IPS-18c (cell line): ENCODE data around the gene KCNJ1.

ENCODE experiments used
- H3K4me3 ChIP-seq: 2 replicates; pipeline ENCODE4 v1.7.0; 2013; ENCODE audit warnings: low read depth, mild to moderate bottlenecking, low read length, moderate library complexity; ENCODE audit not compliant: insufficient read depth
- H3K9me3 ChIP-seq: one replicate; pipeline ENCODE4 v1.6.1; 2013; ENCODE audit warnings: mild to moderate bottlenecking, low read length, moderate library complexity; ENCODE audit not compliant: control insufficient read depth, insufficient read depth

KCNJ1 gene

DNA sequence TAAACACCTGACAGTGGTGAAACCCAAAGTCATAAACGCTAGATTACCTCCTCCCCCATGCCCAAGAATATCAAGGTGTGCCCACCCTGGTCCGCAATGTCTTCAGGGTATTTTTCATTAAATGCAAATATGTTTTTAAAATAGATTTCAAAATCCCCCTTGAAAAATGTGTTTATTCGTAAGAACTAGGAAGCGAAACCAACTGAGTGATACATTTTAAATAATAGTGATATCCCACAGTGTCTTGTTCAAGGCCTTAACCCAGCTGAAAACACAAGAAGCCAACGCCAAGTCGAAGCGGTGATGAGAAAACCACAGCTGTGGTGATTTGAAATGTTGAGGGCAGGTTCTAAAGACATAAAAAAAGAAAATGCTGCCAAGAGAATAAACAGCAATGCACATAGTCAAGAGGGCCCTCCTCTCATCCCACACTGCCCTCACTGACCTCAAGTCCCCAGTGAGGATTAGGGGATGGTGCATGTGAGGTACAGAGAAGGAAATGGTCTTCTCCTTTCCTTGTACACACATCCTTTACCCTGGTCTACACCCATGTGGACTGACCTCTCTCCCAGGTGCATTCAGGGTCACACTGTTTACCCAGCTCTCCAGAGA, 25.5 kb downstream of the KCNJ1 start:
- H3K9me3 ChIP-seq, result no peaks in the 10 kb centered on the region

GRCh38 chr11:128840783-128841182, 26.3 kb downstream of the KCNJ1 start:
- Histone ChIP-seq H3K4me3 (no peak overlapping the region), H3K9me3 (no peaks in the 10 kb centered on the region)

More for the DNA sequence above, 25.5 kb downstream of the KCNJ1 start:
- no peak overlapping the region for H3K4me3 ChIP-seq

DNA sequence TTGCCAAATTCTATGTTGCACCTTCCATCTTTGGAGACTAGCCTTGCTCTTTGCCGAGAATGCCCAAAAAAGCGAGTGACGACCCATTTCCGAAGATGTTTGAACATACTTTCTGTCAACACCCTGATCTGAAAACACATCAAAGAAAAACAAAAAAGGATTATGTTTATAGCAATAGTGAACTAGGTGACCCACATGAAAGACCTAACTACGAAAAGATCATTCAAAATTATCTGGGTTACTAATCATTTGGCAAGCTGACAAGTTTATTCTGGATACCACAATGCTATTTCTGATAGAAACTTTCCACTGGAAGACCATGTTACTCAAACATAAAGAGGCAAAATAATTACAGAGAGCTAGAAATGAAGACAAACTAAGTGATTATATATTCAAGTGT, 27.0 kb downstream of the KCNJ1 start:
- Histone ChIP-seq H3K4me3 (no peak overlapping the region), H3K9me3 (no peaks in the 10 kb centered on the region)

GRCh38 chr11:128839081-128839480, 28.0 kb downstream of the KCNJ1 start:
- no peaks in the 10 kb centered on the region for H3K9me3 ChIP-seq
- H3K4me3 ChIP-seq, result no peak overlapping the region

GRCh38 chr11:128837627-128838026, 29.5 kb downstream of the KCNJ1 start:
- no peaks in the 10 kb centered on the region for H3K9me3 ChIP-seq
- H3K4me3 ChIP-seq, result no peak overlapping the region

DNA sequence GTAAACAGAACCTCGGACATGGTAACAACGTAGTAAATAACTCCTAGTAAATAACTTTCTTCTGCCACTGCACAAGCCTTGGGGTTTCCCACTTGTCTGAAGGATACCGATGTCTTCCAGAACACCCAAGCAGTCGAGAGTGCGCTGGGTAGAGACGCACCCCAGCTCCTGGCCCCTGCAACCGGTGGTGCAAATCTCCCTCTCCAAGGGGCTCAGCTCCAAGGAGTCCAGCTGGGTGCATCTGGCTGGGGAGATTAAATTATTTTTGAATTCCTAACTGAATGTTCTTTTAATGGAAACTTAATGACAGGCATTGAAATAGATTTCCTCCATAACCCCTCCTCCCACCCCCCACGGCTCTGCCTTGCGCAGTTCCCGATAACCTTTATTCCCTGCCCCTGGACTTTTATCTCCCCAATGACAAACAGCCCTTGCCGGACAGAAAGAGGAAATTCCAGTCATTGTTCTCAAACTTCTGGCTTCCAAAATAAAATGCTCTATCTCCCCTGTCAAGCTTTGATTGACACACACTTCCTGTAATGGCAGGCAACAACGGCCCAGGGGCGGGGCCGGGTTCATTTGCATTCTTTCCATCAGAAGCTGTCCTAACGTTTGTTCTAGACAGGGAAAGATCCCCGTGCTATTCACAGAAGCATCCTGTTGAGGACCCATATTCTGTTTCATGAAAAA, 31.2 kb downstream of the KCNJ1 start:
- H3K4me3 ChIP-seq, result no peak overlapping the region
- no peaks in the 10 kb centered on the region for H3K9me3 ChIP-seq

DNA sequence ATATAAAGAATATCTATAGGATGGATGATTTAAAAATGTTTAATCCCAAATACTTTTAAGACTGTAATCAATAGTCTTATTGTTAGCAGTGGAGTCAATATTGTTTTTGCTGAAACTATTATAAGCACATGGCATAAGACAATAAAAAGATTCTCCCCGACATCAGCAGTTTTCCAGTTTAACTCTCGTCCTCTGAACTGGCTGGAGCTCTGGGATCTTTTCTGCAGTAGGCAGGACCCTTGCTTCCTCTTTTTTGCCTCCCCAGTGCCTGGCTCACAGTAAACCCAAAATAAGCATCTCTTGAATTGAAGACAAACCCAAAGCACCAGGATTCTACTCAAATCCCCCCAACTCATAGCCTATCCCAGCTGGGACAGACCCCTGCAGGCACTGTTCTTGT, 32.9 kb downstream of the KCNJ1 start:
- no peak overlapping the region for H3K4me3 ChIP-seq
- H3K9me3 ChIP-seq, result no peaks in the 10 kb centered on the region

DNA sequence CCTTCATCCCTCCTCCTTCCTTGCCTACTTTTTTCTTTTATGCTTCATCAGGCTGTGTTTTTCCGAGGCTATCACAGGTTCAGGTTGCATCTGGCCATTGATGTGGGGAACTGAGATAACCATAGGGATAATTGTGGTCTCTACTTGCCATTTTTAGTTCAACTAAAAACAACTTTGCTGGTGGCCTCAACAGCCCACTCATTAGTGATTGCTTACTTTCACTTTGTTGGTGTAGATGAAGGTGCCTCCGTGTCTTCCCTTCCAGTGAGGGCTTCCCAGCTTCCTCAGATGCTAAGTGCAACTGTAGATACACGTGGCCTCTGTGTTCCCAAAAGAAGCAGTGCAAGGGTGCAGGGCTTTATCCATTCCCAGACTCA, 35.0 kb downstream of the KCNJ1 start:
- H3K4me3 ChIP-seq, result no peak overlapping the region
- no peaks in the 10 kb centered on the region for H3K9me3 ChIP-seq

DNA sequence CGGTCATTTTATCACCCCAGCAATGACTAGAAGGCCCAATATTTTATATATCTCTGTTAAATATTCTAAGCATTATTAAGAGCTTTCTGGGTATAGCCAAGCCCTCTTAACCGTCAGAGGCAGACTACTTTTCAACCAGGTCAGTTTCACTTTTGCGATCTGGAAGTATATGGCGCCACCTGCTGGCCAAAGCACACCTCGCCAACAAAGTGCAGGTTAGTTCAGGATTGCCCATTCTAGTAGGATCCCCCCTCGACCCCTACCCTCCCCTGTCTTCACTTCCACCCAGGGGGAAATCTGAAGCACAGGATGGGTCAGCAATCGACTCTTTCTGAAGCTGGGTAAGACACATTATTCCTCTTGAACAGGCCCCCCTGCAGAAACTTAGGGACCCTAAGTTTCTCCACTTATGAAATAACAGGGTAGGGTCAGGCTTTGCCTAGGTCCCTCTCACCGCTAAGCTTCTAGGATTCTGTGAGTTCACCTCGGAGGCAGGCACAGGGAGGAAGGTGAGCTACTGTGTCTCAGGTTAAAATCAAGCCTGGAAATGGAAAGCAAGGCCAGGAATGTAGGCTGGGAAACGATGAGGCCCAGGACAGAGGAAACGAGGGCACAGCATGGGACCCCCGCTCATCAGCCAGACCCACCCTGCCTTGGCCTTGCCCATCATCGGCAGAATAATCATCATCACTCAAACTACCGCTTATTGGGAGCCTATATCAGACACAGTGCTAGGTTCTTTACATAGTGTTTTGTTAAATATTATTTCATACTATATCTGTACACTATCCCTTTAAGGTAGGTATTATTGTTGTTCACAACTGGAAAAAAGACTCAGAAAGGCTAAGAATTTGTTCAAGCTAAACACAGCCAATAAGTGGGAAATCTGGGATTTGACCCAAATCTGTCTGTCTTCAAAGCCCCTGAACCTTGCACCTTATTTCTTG, 35.6 kb downstream of the KCNJ1 start:
- H3K4me3 ChIP-seq, result no peak overlapping the region
- no peaks in the 10 kb centered on the region for H3K9me3 ChIP-seq

- H3K4me3 ChIP-seq, result no peak overlapping the region
Observed at GRCh38 chr11:128830290-128831173, 36.6 kb downstream of the KCNJ1 start.

DNA sequence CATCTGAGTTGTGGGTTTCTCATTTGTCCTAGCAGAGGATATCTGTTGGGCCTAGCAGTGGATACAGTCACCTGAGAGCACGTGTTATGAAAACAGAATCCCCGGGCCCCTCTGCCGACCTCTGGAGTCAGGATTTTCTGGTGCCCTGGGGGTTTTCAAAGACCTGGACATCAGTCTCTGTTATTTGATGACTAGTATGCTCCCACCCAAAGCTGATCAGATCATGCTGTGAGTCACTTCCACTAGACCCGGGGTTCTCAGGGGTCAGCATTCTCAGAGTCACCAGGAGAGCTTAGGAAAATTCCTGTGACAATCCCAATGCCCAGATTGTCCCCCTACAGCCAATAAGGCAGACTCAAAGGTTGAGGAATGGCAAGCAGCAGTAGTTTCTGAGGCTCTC, 38.7 kb downstream of the KCNJ1 start:
- no peaks in the 10 kb centered on the region for H3K9me3 ChIP-seq
- no peak overlapping the region for H3K4me3 ChIP-seq

More at GRCh38 chr11:128830290-128831173, 36.6 kb downstream of the KCNJ1 start:
- no peaks in the 10 kb centered on the region for H3K9me3 ChIP-seq

- no peak overlapping the region for H3K4me3 ChIP-seq
- no peaks in the 10 kb centered on the region for H3K9me3 ChIP-seq
Observed at GRCh38 chr11:128827191-128827893, 39.8 kb downstream of the KCNJ1 start.

- H3K4me3 ChIP-seq, result no peak overlapping the region
Observed at GRCh38 chr11:128825050-128825784, 41.9 kb downstream of the KCNJ1 start.

GRCh38 chr11:128824191-128825049, 42.7 kb downstream of the KCNJ1 start:
- peak overlapping the region; percentile 11; the same call in 1 of the 2 replicates for H3K4me3 ChIP-seq
- H3K9me3 ChIP-seq, result no peaks in the 10 kb centered on the region

More at GRCh38 chr11:128825050-128825784, 41.9 kb downstream of the KCNJ1 start:
- no peaks in the 10 kb centered on the region for H3K9me3 ChIP-seq

DNA sequence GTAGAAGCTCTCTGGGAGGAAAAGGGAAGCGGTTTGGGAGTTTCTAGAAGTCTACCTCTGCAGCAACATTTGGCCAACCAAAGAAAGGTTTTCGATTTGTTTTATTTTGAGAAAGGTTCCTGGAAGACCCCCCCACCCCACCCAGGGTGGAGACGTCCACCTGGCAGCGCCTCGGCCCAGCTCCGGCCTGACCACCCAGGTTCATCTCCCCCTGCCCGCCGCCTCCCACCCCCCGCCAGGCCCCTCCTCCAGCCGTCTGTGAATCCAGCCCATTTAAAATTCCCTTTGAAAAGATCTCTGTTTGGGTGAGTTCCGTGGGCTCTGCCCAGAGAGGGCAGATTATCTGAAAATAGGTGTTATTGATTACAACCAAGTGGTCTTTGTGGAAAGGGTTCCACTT, 43.3 kb downstream of the KCNJ1 start:
- H3K4me3 ChIP-seq, result no peak overlapping the region; the same call in 1 of the 2 replicates

More for the DNA sequence above, 43.3 kb downstream of the KCNJ1 start:
- no peaks in the 10 kb centered on the region for H3K9me3 ChIP-seq
